Duodenal mucosa (tissue), 2 donors: ENCODE results near the gene PFAS.

Experiments used
- H3K27ac ChIP-seq: one replicate; pipeline ENCODE4 v1.7.0; 2013; ENCODE audit warnings: low read depth, low read length
- H3K27me3 ChIP-seq, 2 donors: one replicate each; pipeline ENCODE4 v1.7.0; 2013; ENCODE audit warnings: low read length in 2 of 2, control low read depth in 1 of 2; ENCODE audit not compliant: insufficient read depth in 2 of 2, control insufficient read depth in 1 of 2
- H3K36me3 ChIP-seq, 2 donors: one replicate each; pipeline ENCODE4 v1.7.0; 2013; ENCODE audit warnings: low read length in 2 of 2, control low read depth in 1 of 2; ENCODE audit not compliant: insufficient read depth in 2 of 2, control insufficient read depth in 1 of 2
- H3K4me1 ChIP-seq, 2 donors: one replicate each; pipeline ENCODE4 v1.7.0; 2013; ENCODE audit warnings: low read length in 2 of 2, control low read depth in 1 of 2; ENCODE audit not compliant: insufficient read depth in 2 of 2, control insufficient read depth in 1 of 2
- H3K4me3 ChIP-seq, 2 donors: one replicate each; pipeline ENCODE4 v1.7.0; 2013; ENCODE audit warnings: low read length in 2 of 2, low read depth in 1 of 2
- H3K9ac ChIP-seq, 2 donors: one replicate each; pipeline ENCODE4 v1.7.0; 2013; ENCODE audit warnings: low read length in 2 of 2, low read depth in 1 of 2
- H3K9me3 ChIP-seq, 2 donors: one replicate each; pipeline ENCODE4 v1.7.0; 2013; ENCODE audit warnings: low read length in 2 of 2, control low read depth in 1 of 2; ENCODE audit not compliant: control insufficient read depth in 1 of 2

The PFAS gene

DNA sequence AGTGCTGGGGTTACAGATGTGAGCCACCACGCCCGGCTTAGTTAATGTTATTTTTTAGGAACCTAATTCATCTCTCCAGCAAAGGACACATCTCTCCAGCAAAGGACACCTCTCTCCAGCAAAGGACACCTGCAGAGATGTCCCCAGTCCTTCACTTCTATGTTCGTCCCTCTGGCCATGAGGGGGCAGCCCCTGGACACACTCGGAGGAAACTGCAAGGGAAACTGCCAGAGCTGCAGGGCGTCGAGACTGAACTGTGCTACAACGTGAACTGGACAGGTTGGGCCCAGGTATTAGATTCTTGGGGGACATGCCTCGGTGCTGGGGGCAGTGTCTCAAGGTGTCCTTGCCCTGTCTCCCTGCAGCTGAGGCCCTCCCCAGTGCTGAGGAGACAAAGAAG, 4.7 kb downstream of the PFAS start:
- Histone ChIP-seq H3K36me3 (peaks cover 7 to 39% of the 10 kb centered on the region in 2 donors), H3K9me3 (peaks cover 0 to 2% of the 10 kb centered on the region in 2 donors), H3K9ac (no peak overlapping the region), H3K4me3 (no peak overlapping the region), H3K27me3 (no peaks in the 10 kb centered on the region), H3K4me1 (peaks cover 6 to 10% of the 10 kb centered on the region in 2 donors), H3K27ac (no peak overlapping the region)

GRCh38 chr17:8254881-8255280, 5.8 kb downstream of the PFAS start:
- H3K9me3 ChIP-seq: no peaks in the 10 kb centered on the region
- no peak overlapping the region for H3K4me3 ChIP-seq
- H3K27ac ChIP-seq: no peak overlapping the region
- peaks cover 7 to 39% of the 10 kb centered on the region in 2 donors for H3K36me3 ChIP-seq
- no peak overlapping the region for H3K9ac ChIP-seq
- H3K27me3 ChIP-seq: no peaks in the 10 kb centered on the region
- peaks cover 2 to 4% of the 10 kb centered on the region in 2 donors for H3K4me1 ChIP-seq

- Histone ChIP-seq H3K9me3 (no peaks in the 10 kb centered on the region), H3K9ac (no peak overlapping the region), H3K27me3 (no peaks in the 10 kb centered on the region), H3K4me1 (no peaks in the 10 kb centered on the region), H3K27ac (no peak overlapping the region), H3K36me3 (peaks cover 10 to 39% of the 10 kb centered on the region in 2 donors), H3K4me3 (no peak overlapping the region)
Observed at GRCh38 chr17:8255499-8255898, 6.4 kb downstream of the PFAS start.

GRCh38 chr17:8256291-8256690, 7.2 kb downstream of the PFAS start:
- H3K36me3 ChIP-seq: peaks cover 10 to 39% of the 10 kb centered on the region in 2 donors

GRCh38 chr17:8256691-8257090, 7.6 kb downstream of the PFAS start:
- Histone ChIP-seq H3K4me1 (no peaks in the 10 kb centered on the region), H3K9ac (no peak overlapping the region), H3K9me3 (no peaks in the 10 kb centered on the region), H3K27ac (no peak overlapping the region), H3K4me3 (no peak overlapping the region), H3K36me3 (peaks cover 10 to 43% of the 10 kb centered on the region in 2 donors), H3K27me3 (no peaks in the 10 kb centered on the region)

More at GRCh38 chr17:8256291-8256690, 7.2 kb downstream of the PFAS start:
- Histone ChIP-seq H3K27ac (no peak overlapping the region), H3K4me3 (no peak overlapping the region), H3K9me3 (no peaks in the 10 kb centered on the region), H3K4me1 (no peaks in the 10 kb centered on the region), H3K9ac (no peak overlapping the region), H3K27me3 (no peaks in the 10 kb centered on the region)

GRCh38 chr17:8257801-8258200, 8.7 kb downstream of the PFAS start:
- Histone ChIP-seq H3K27ac (no peak overlapping the region), H3K4me3 (no peak overlapping the region), H3K36me3 (peaks cover 10 to 51% of the 10 kb centered on the region in 2 donors)

GRCh38 chr17:8264320-8264719, 15.2 kb downstream of the PFAS start:
- Histone ChIP-seq H3K27ac (no peak overlapping the region), H3K36me3 (peaks cover 22 to 61% of the 10 kb centered on the region in 2 donors), H3K9ac (no peak overlapping the region), H3K9me3 (no peaks in the 10 kb centered on the region), H3K4me1 (no peaks in the 10 kb centered on the region), H3K4me3 (no peak overlapping the region), H3K27me3 (no peaks in the 10 kb centered on the region)

More at GRCh38 chr17:8257801-8258200, 8.7 kb downstream of the PFAS start:
- Histone ChIP-seq H3K9ac (no peak overlapping the region), H3K4me1 (no peaks in the 10 kb centered on the region), H3K27me3 (no peaks in the 10 kb centered on the region), H3K9me3 (no peaks in the 10 kb centered on the region)

DNA sequence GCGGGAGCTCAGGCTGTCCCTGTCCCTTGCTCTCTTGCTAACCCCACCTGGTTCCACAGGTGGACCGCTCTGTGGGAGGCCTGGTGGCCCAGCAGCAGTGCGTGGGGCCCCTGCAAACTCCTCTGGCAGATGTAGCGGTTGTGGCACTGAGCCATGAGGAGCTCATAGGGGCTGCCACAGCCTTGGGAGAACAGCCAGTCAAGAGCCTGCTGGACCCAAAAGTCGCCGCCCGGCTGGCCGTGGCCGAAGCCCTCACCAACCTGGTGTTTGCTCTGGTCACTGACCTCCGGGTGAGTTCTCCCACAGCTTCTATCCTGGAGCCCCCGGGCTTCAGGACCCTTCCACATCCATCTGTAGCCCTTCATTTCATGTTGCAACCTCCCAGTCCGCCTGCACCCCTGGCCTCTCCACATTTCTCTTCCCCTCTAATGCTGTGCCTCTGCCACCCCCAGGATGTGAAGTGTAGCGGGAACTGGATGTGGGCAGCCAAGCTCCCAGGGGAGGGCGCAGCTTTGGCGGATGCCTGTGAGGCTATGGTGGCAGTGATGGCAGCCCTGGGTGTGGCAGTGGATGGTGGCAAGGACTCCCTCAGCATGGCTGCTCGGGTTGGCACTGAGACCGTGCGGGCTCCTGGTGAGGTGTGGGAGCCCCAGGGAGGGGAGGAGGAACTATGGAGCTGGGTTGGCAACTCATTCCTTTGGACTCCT, 15.9 kb downstream of the PFAS start:
- H3K9me3 ChIP-seq: no peaks in the 10 kb centered on the region

GRCh38 chr17:8266648-8267479, 17.8 kb downstream of the PFAS start:
- no peak overlapping the region for H3K27ac ChIP-seq
- H3K9ac ChIP-seq: no peak overlapping the region
- no peak overlapping the region for H3K4me3 ChIP-seq
- H3K4me1 ChIP-seq: no peaks in the 10 kb centered on the region
- H3K27me3 ChIP-seq: no peaks in the 10 kb centered on the region
- no peaks in the 10 kb centered on the region for H3K9me3 ChIP-seq
- peaks cover 20 to 57% of the 10 kb centered on the region in 2 donors for H3K36me3 ChIP-seq

More for the DNA sequence above, 15.9 kb downstream of the PFAS start:
- Histone ChIP-seq H3K4me3 (no peak overlapping the region), H3K27ac (no peak overlapping the region), H3K9ac (no peak overlapping the region), H3K4me1 (no peaks in the 10 kb centered on the region), H3K27me3 (no peaks in the 10 kb centered on the region), H3K36me3 (peaks cover 22 to 64% of the 10 kb centered on the region in 2 donors)

GRCh38 chr17:8267480-8268147, 18.5 kb downstream of the PFAS start:
- H3K27me3 ChIP-seq: no peaks in the 10 kb centered on the region
- no peaks in the 10 kb centered on the region for H3K4me1 ChIP-seq
- H3K9me3 ChIP-seq: no peaks in the 10 kb centered on the region
- no peak overlapping the region for H3K4me3 ChIP-seq
- H3K36me3 ChIP-seq: peaks cover 20 to 53% of the 10 kb centered on the region in 2 donors
- no peak overlapping the region for H3K9ac ChIP-seq
- H3K27ac ChIP-seq: no peak overlapping the region
